A172 (cell line): ENCODE data around the gene ANTKMT. TPM values are rescaled to one million over a fixed set of nuclear protein-coding genes. Genes with fewer than 3 reads are reported as not detected.
A peak's percentile ranks its signal among the peaks of the same experiment; 100 is the strongest.

Experiments used
- DNase-seq: peaks from one replicate; pipeline ENCODE4 v3.0.0-alpha.2; 2015; ENCODE audit warnings: low spot score
- total RNA-seq: library from RNA; depleted of rRNA; stranded (reverse); fragments of >200 nt; shearing (Covaris generic); gene quantifications from 2 replicates; pipeline ENCODE4 v1.2.3, GENCODE V29; 2014

ANTKMT gene
- total RNA-seq, 1 experiment from 2014 or later = 94.2 TPM

DNA sequence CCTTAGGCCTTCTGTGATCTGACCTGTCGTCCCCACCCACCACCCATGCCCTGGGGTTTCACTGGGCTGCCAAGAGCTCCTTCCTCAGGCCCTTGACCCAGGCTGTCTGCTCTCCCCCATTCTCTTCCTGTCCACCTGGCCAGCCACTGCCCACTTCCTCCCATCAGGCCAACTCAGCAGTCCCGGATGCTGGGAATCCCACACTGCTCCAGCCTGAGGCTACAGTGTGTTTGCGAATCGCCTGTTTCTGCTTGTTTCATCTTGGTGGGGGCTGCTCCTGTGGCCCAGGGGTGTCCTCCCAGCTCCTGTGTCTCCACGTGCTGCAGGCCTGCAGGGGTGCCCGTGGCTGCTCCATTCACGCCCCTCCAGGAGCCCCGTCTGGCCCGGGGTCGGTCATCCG is 6.9 kb upstream of the ANTKMT start:
- peak; percentile 65 for DNase-seq

GRCh38 chr16:714558-715476 is 6.1 kb upstream of the ANTKMT start, which contains the start of gene METRN:
TSS of gene METRN (plus strand) at chr16:715118. CDS start at chr16:715290, 172 bp downstream.
- peak; percentile 79 for DNase-seq

DNA sequence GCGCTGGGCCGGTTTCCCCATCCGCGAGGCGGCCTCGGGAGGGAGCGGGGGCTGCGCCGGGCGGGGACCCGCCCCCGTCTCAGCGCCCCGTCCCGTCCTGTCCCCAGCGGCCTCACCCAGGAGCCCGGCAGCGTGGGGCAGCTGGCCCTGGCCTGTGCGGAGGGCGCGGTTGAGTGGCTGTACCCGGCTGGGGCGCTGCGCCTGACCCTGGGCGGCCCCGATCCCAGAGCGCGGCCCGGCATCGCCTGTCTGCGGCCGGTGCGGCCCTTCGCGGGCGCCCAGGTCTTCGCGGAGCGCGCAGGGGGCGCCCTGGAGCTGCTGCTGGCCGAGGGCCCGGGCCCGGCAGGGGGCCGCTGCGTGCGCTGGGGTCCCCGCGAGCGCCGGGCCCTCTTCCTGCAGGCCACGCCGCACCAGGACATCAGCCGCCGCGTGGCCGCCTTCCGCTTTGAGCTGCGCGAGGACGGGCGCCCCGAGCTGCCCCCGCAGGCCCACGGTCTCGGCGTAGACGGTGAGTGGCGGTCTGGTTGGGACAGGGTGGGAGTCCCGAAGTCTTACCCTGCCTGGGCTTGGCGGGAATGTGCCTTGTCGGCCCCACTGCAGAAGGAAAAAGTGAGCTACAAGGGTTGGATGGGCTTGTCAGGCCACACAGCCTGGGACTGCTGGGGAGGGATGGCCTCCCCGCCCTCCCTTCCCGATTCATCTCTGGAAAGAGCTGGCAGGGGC is 5.3 kb upstream of the ANTKMT start:
- no peak for DNase-seq

DNA sequence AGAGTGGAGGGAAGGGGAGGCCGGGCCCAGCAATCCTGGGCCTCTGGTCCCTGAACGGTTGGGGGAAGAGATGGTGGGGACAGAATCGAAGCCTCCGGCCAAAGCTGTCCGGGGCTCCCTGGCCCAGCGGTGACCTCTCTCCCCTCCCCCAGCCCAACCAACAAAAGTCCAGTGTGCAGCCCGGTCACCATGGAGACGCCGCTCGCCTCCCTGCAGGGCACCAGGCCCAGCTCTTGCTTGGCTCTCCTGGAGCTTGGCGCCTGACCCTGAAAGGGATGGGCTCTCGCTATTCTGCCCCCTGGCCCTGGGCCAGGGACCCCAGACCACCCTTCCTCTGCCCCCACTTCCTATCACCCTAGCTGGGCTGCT is 4.8 kb upstream of the ANTKMT start:
- no peak for DNase-seq

GRCh38 chr16:716768-717325 is 4.1 kb upstream of the ANTKMT start:
- DNase-seq = no peak

- no peak for DNase-seq
Measured at GRCh38 chr16:717450-718245, 3.3 kb upstream of the ANTKMT start.

- DNase-seq = no peak
Measured at GRCh38 chr16:718389-718788, 2.6 kb upstream of the ANTKMT start.

DNA sequence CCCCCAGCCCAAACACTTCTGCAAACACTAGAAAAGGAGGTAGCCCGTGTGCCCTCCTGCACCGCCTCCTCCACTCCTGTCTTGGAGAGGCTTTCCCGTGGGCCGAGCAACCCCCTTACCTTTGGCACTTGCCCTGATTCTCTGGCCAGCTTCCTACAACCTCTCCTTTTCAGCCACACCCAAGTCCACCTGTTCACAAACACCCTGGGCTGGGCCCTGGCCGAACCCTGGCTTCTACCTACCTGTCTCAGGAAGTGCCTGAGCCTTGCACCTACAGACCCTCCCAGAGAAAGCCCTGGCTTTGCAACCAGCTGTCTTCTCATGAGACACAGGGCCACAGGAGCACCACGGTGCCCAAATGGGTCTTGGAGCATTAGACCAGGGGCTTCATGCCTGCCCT is 2.0 kb upstream of the ANTKMT start:
- DNase-seq = no peak

DNA sequence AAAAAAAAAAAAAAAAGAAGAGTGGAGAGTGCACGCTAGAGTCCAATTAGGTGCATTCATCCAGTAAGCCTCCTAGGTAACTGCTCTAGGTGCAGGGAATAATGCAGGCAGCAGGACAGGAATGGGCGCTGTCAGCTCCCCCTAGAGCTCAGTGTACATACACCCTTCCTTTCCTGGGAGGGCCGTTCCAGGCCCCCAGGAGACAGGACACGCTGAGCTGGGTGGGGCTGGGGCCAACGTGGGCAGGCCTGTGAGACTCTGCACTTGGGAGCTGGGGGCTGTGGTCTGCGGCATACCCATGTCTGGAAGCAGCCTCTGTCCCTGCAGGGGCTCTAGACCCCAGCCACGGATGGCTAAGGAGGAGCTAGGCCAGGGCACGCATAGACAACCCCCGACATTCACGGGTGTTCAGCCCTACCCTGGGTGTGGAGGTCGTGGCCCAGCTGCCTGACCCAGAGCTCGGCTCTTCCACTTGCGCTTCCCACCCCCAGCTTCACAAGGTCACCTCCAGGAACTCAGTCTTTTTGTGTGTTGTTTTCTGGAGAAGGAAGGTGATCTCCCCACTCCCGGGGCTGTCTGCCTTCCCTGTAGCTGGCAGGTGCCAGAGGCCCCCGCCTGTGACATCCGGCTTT is 1.0 kb upstream of the ANTKMT start:
- DNase-seq = peak; percentile 61

- DNase-seq = peak; percentile 74
Measured at GRCh38 chr16:720447-720989, 428 bp upstream of the ANTKMT start.

- no peak for DNase-seq
Measured at GRCh38 chr16:721765-722540, 1.0 kb downstream of the ANTKMT start.

DNA sequence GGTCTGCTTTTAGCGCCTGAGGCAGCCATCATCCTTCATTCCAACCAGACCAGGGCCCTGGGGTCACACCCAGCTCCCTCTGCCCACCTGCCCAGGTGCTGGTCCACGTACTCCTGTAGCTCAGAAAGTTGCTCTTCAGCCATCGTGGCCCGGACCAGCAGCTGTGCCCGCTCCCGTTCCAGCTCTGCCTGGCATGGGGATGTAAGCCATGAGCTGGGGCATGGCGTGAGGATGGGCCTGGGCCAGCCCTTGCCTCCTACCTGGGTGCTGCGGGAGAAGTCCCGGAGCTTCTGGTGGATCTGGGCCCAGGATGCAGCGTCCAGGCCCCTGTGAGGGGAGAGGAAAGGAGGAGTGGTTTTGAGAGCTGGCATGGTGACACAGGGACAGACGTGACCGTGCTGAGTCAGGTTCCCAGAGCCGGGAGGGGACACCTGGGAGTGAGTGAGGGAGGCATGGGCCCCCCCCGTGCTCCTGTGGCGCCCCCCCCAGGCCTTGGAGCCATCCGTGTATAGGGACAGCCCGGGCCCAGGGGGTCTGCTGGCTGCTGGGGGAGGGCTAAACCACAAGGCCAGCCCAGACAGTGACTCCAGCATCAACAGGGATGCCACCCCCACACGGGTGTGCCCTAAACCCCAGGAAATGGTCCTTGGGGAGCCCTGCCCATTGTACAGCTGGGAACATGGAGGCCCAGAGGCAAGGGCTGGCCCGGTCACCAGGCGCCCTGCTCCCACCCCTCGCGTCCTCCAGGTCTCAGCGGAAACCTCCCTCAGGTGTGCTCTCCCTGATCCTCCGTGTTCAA is 2.1 kb downstream of the ANTKMT start:
- no peak for DNase-seq

DNA sequence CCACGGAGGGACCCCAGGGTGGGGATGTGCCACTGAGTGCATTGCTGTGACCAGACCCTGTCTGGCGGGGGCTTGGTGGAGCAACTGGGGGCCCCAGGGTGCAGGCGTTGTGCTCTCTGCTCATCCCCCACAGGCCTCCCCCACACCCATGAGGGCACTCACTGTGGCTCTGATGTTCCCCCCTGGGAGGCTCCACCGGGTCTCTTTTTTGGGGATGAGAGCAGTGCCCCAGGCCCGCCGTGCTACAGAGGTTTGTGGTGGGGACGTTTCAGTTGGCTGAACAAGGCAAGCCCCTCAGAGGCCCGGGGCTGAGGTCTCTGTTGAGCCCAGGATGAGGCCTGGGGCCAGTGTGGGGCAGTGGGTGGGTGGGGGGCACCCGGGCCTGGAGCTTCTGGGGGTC is 2.7 kb downstream of the ANTKMT start:
- DNase-seq = no peak

- DNase-seq = no peak
Measured at GRCh38 chr16:724188-725040, 3.5 kb downstream of the ANTKMT start.

- DNase-seq = no peak
Measured at GRCh38 chr16:725041-725376, 4.1 kb downstream of the ANTKMT start.

GRCh38 chr16:725463-726187 is 4.7 kb downstream of the ANTKMT start:
- DNase-seq = no peak

GRCh38 chr16:726188-726437 is 5.2 kb downstream of the ANTKMT start:
- no peak for DNase-seq
